Right ventricle myocardium inferior (tissue), 1 donor: ENCODE measurements around the gene ENPP7. TPM values are rescaled to one million over a fixed set of nuclear protein-coding genes. Genes with fewer than 3 reads are reported as not detected.

Source experiments
- ATAC-seq: fragments of 200-7000 bp; cut with Tn5 transposase; one replicate; pipeline ENCODE4 v1.9.1; 2020; ENCODE audit warnings: mild to moderate bottlenecking, moderate library complexity
- DNase-seq: peaks from one replicate; pipeline ENCODE4 v3.0.0; 2021; ENCODE audit errors: missing footprints
- intact Hi-C: fragments of 100-400 bp; cut with DNase I; formaldehyde crosslinking; loops from one replicate; pipeline ENCODE4 v1.11.0; 2022
- long read RNA-seq: library from polyadenylated mRNA; unstranded; transcript quantifications from one replicate; pipeline ENCODE4 v2.0.0, GENCODE V29; 2021
- total RNA-seq: library from RNA; stranded (reverse); fragmentation: NEBNext Ultra II Directional; extraction: Animal tissue kit (Norgen Biotek cat#: 25700); gene quantifications from one replicate; pipeline ENCODE4 v1.2.1, GENCODE V29; 2021
- donor health status: DM: no; HTN: yes; CAD: no; lungs with severe emphysema.

Gene ENPP7
- total RNA-seq = not detected
- long read RNA-seq = 0 reads

- intact Hi-C loops = no loop called here
- ATAC-seq (no peak), DNase-seq (no peak)
Observed at GRCh38 chr17:79730769-79731483, at the start of gene ENPP7. Gene ENPP7, plus strand, starts transcription at chr17:79730943. Its CDS starts 197 bp downstream, at chr17:79731140.

GRCh38 chr17:79681101-79681621 lies 49.6 kb upstream of the ENPP7 start:
- DNase-seq (no peak), ATAC-seq (no peak)
- intact Hi-C loops = no loop called here

GRCh38 chr17:79681628-79682261 lies 49.0 kb upstream of the ENPP7 start:
- intact Hi-C loops = no loop called here
- DNase-seq = no peak
- ATAC-seq = no peak

- DNase-seq (no peak), ATAC-seq (no peak)
- intact Hi-C loops = no loop called here
Observed at GRCh38 chr17:79683365-79683764, 47.4 kb upstream of the ENPP7 start.

- ATAC-seq (no peak), DNase-seq (no peak)
Observed at GRCh38 chr17:79684132-79684985, 46.4 kb upstream of the ENPP7 start.

GRCh38 chr17:79685121-79685520 lies 45.6 kb upstream of the ENPP7 start:
- DNase-seq = no peak
- no peak for ATAC-seq
- intact Hi-C loops = no loop called here

More at GRCh38 chr17:79684132-79684985, 46.4 kb upstream of the ENPP7 start:
- intact Hi-C loops = no loop called here

- intact Hi-C loops = no loop called here
- no peak for DNase-seq
- no peak for ATAC-seq
Observed at GRCh38 chr17:79686476-79686875, 44.3 kb upstream of the ENPP7 start.

GRCh38 chr17:79690466-79690865 lies 40.3 kb upstream of the ENPP7 start:
- peak; percentile 22 for DNase-seq
- intact Hi-C loops = no loop called here
- no peak for ATAC-seq

GRCh38 chr17:79690988-79691836 lies 39.5 kb upstream of the ENPP7 start:
- peak; percentile 52 for DNase-seq
- intact Hi-C loops = no loop called here
- ATAC-seq = no peak

GRCh38 chr17:79691931-79692330 lies 38.8 kb upstream of the ENPP7 start:
- DNase-seq (peak; percentile 65), ATAC-seq (no peak)

GRCh38 chr17:79693419-79693818 lies 37.3 kb upstream of the ENPP7 start:
- ATAC-seq (no peak), DNase-seq (peak; percentile 25)
- intact Hi-C loops = no loop called here

More at GRCh38 chr17:79691931-79692330, 38.8 kb upstream of the ENPP7 start:
- intact Hi-C loops = no loop called here

- ATAC-seq = no peak
- DNase-seq = no peak
- intact Hi-C loops = no loop called here
Observed at GRCh38 chr17:79695293-79695790, 35.4 kb upstream of the ENPP7 start.

GRCh38 chr17:79695797-79696609 lies 34.7 kb upstream of the ENPP7 start:
- ATAC-seq (no peak), DNase-seq (no peak)
- intact Hi-C loops = no loop called here

- intact Hi-C loops = no loop called here
- ATAC-seq (no peak), DNase-seq (no peak)
Observed at GRCh38 chr17:79696610-79696982, 34.1 kb upstream of the ENPP7 start.

GRCh38 chr17:79698146-79698846 lies 32.4 kb upstream of the ENPP7 start:
- ATAC-seq (no peak), DNase-seq (peak; percentile 50)
- intact Hi-C loops = no loop called here

GRCh38 chr17:79699386-79700036 lies 31.2 kb upstream of the ENPP7 start:
- intact Hi-C loops = no loop called here
- no peak for ATAC-seq

More at GRCh38 chr17:79699386-79700036, 31.2 kb upstream of the ENPP7 start:
- DNase-seq = peak; percentile 11
